Tibial nerve (tissue), 3 donors: ENCODE results near the gene TTN.

Experiments used
- CTCF ChIP-seq, 5 experiments: fragments of 200-600 bp in 3 of 5; fragments of 450-650 bp in 2 of 5; sonication (generic) in 3 of 5; IDR thresholded peaks; one replicate each; pipeline ENCODE4 v1.5.1; 2016 to 2019; ENCODE audit warnings: antibody characterized with exemption in 5 of 5, mild to moderate bottlenecking in 3 of 5, moderate library complexity in 2 of 5
- POLR2A ChIP-seq, 2 donors: fragments of 450-650 bp; IDR thresholded peaks; one replicate each; pipeline ENCODE4 v1.6.1; 2017; ENCODE audit warnings: antibody characterized with exemption in 2 of 2, mild to moderate bottlenecking in 2 of 2, moderate library complexity in 2 of 2

- TF ChIP-seq CTCF (IDR thresholded peaks at IDR 0.05): no peak
- TF ChIP-seq POLR2A (IDR thresholded peaks at IDR 0.05): no peak
Observed at GRCh38 chr2:178650554-178650953, 156.7 kb downstream of the TTN start.
